GM19099 (cell line): ENCODE measurements around the gene SPDYE2.
"Not testable (repeated sequence)": the region's sequence is repeated elsewhere in the genome, so short reads cannot be mapped to it uniquely, and the experiment has no call there.

Experiments used
- POLR2A ChIP-seq: IDR thresholded peaks from 3 replicates; pipeline ENCODE4 v1.6.1; 2011; ENCODE audit warnings: low read depth; ENCODE audit not compliant: insufficient read length; ENCODE audit errors: extremely low read depth

The SPDYE2 gene

GRCh38 chr7:102550808-102551422 lies at the start of gene SPDYE2:
Gene SPDYE2, plus strand, starts transcription at chr7:102551226. Its CDS starts 2,030 bp downstream, at chr7:102553256.
- not testable (repeated sequence) for TF ChIP-seq POLR2A

- not testable (repeated sequence) for TF ChIP-seq POLR2A
These were observed 33.4 kb upstream of the SPDYE2 start, which contains the start of gene RASA4B for GRCh38 chr7:102517550-102518147. Gene RASA4B, minus strand, starts transcription at chr7:102517777. Its CDS starts 67 bp downstream, at chr7:102517710.

- not testable (repeated sequence) for TF ChIP-seq POLR2A
These were observed 7.4 kb upstream of the SPDYE2 start, which contains the start of gene UPK3BL2 for GRCh38 chr7:102543596-102543995. Gene UPK3BL2, minus strand, starts transcription at chr7:102543696. Its CDS starts 60 bp downstream, at chr7:102543636.

- TF ChIP-seq POLR2A: peak; percentile 61
These were observed 21.5 kb downstream of the SPDYE2 start, which contains the start of gene POLR2J3 for GRCh38 chr7:102572261-102573239. Gene POLR2J3, minus strand, starts transcription at chr7:102572583. Its CDS starts 62 bp downstream, at chr7:102572521.
